Gastrocnemius medialis (tissue), 4 donors: ENCODE data around the gene CDK14. TPM values are rescaled to one million over a fixed set of nuclear protein-coding genes. Genes with fewer than 3 reads are reported as not detected.

ENCODE experiments used
- ATAC-seq, 2 donors: fragments of 150-250 bp; one replicate each; pipeline ENCODE4 v1.9.1; 2016
- DNase-seq, 2 donors: peaks; one replicate each; pipeline ENCODE4 v3.0.0-alpha.2; 2019
- H3K27ac ChIP-seq, 4 donors: fragments of 200-600 bp; sonication (generic); 1 replicate in 1 of 4; 2 replicates in 3 of 4; pipeline ENCODE4 v1.5.1; 2016 to 2018; ENCODE audit warnings: mild to moderate bottlenecking in 2 of 4, moderate library complexity in 1 of 4
- H3K27me3 ChIP-seq, 3 donors: fragments of 200-600 bp; sonication (generic) in 2 of 3; 1 replicate in 1 of 3; 2 replicates in 2 of 3; pipeline versions ENCODE4 v1.5.1 to v1.6.0; 2016 to 2019; ENCODE audit warnings: mild to moderate bottlenecking in 1 of 3, moderate library complexity in 1 of 3
- H3K36me3 ChIP-seq, 2 donors: fragments of 200-600 bp; sonication (generic) in 1 of 2; one replicate each; pipeline ENCODE4 v1.5.1; 2017 to 2018
- H3K4me1 ChIP-seq, 2 donors: fragments of 200-600 bp; sonication (generic) in 1 of 2; one replicate each; pipeline ENCODE4 v1.5.1; 2016 to 2017; ENCODE audit warnings: mild to moderate bottlenecking in 2 of 2
- H3K4me3 ChIP-seq, 4 donors: fragments of 200-600 bp; sonication (generic) in 3 of 4; 1 replicate in 1 of 4; 2 replicates in 3 of 4; pipeline ENCODE4 v1.5.1; 2016 to 2019; ENCODE audit warnings: mild to moderate bottlenecking in 2 of 4
- H3K9me3 ChIP-seq, 3 donors: fragments of 200-600 bp; sonication (generic) in 2 of 3; 1 replicate in 1 of 3; 2 replicates in 2 of 3; pipeline ENCODE4 v1.5.1; 2016 to 2019
- POLR2A ChIP-seq, 2 donors: fragments of 450-650 bp; IDR thresholded peaks; one replicate each; pipeline ENCODE4 v1.6.1; 2017; ENCODE audit warnings: antibody characterized with exemption in 2 of 2, mild to moderate bottlenecking in 2 of 2, moderate library complexity in 2 of 2
- in situ Hi-C, 4 donors: fragments of 200-750 bp; cut with MboI; loops; one replicate each; pipeline versions ENCODE4 v1.15.0 to v1.8.0; 2017; ENCODE audit warnings: low sequenced_read_pairs in 4 of 4
- intact Hi-C: fragments of 100-400 bp; cut with DNase I; formaldehyde crosslinking; loops from one replicate; pipeline ENCODE4 v1.15.1; 2023; ENCODE audit warnings: low total_unique reads
- total RNA-seq, 4 donors: library from RNA; depleted of rRNA; stranded (reverse); fragments of >200 nt; gene quantifications; one replicate each; pipeline versions ENCODE4 v1.1.0 to v1.2.3, GENCODE V29; 2016
- TF ChIP-seq, protein P1 (sequence below), 5 experiments: fragments of 450-650 bp in 3 of 5; fragments of 200-600 bp in 2 of 5; sonication (generic) in 2 of 5; IDR thresholded peaks in 4 of 5; conservative IDR thresholded peaks in 1 of 5; 1 replicate in 4 of 5; 2 replicates in 1 of 5; pipeline ENCODE4 v1.5.1; 2016 to 2019; ENCODE audit warnings: antibody characterized with exemption in 5 of 5, mild to moderate bottlenecking in 3 of 5, moderate library complexity in 3 of 5

Gene CDK14
- total RNA-seq, 4 donors from 2014 or later = 3.9 to 8.6 (median 7.3) TPM

DNA sequence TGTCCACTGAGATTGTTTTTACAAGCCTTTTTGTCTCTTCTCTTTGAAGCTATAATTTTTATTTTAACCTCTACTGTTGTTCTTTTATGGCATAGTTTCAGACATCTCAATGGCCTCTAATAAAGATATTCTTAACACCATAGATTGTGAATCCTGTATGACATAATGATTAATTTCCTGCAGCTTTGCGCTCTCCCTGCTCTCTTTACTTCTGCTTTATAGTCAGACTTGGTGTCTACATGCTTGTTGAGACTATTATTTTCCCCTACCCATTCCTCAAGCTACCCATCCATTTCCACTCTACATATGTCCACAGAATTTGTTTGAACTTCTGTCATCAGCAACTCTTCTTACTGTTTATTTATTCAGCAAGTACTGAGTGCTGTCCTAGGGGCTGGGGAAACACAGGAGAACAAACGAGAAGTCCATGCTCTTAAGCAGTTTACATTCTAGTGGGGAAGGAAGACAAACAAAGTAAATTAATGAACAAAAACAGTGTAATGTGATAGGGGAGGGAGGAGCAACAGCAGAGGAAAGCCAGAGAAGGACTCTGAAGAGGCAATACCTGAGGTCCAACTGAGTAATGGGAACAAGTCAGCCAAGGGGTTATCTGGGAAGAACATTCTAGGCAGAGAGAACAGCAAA, 110.1 kb downstream of the CDK14 start:
- Histone ChIP-seq H3K9me3 (no peaks in the 10 kb centered on the region), H3K36me3 (no peaks in the 10 kb centered on the region), H3K4me1 (peaks cover 4 to 15% of the 10 kb centered on the region in 2 donors), H3K27me3 (no peaks in the 10 kb centered on the region), H3K4me3 (no peak overlapping the region), H3K27ac (no peak overlapping the region)
- TF ChIP-seq, protein P1, sequence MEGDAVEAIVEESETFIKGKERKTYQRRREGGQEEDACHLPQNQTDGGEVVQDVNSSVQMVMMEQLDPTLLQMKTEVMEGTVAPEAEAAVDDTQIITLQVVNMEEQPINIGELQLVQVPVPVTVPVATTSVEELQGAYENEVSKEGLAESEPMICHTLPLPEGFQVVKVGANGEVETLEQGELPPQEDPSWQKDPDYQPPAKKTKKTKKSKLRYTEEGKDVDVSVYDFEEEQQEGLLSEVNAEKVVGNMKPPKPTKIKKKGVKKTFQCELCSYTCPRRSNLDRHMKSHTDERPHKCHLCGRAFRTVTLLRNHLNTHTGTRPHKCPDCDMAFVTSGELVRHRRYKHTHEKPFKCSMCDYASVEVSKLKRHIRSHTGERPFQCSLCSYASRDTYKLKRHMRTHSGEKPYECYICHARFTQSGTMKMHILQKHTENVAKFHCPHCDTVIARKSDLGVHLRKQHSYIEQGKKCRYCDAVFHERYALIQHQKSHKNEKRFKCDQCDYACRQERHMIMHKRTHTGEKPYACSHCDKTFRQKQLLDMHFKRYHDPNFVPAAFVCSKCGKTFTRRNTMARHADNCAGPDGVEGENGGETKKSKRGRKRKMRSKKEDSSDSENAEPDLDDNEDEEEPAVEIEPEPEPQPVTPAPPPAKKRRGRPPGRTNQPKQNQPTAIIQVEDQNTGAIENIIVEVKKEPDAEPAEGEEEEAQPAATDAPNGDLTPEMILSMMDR (IDR thresholded peaks at IDR 0.05 in 4 of 5, conservative IDR thresholded peaks at IDR 0.05 in 1 of 5) = no peak
- intact Hi-C loops = no loop called here
- DNase-seq (no peak), ATAC-seq (no peak)
- in situ Hi-C loops = no loop called here

DNA sequence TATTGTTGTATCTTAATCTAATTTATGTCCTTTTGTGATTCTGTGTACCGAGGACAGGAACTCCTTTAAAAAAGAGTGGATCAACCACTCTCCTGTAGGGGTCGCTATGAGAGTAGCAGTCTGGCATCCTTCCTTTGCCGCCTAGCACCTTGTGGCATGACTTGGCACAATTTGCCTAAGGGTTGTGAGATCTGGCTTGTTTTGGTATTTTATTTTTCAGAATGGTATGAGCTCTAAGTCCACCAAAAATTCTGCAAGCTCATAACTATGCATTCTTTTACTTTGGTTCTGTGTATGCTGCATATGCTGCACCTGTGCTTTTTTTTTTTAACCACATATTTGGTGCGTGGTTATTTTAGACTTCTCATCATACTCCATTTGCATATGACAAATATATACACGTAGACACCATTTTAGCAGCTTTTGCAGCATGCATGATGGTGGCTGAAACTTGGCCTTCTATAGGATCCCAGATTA, 112.8 kb downstream of the CDK14 start:
- H3K4me3 ChIP-seq = no peak overlapping the region
- no peak overlapping the region for H3K27ac ChIP-seq
- intact Hi-C loops = no loop called here
- no peaks in the 10 kb centered on the region for H3K36me3 ChIP-seq
- in situ Hi-C loops = no loop called here
- H3K4me1 ChIP-seq = peaks cover 0 to 15% of the 10 kb centered on the region in 2 donors
- no peaks in the 10 kb centered on the region for H3K27me3 ChIP-seq
- no peak for ATAC-seq
- no peaks in the 10 kb centered on the region for H3K9me3 ChIP-seq
- no peak for TF ChIP-seq POLR2A (IDR thresholded peaks at IDR 0.05)
- DNase-seq = no peak

DNA sequence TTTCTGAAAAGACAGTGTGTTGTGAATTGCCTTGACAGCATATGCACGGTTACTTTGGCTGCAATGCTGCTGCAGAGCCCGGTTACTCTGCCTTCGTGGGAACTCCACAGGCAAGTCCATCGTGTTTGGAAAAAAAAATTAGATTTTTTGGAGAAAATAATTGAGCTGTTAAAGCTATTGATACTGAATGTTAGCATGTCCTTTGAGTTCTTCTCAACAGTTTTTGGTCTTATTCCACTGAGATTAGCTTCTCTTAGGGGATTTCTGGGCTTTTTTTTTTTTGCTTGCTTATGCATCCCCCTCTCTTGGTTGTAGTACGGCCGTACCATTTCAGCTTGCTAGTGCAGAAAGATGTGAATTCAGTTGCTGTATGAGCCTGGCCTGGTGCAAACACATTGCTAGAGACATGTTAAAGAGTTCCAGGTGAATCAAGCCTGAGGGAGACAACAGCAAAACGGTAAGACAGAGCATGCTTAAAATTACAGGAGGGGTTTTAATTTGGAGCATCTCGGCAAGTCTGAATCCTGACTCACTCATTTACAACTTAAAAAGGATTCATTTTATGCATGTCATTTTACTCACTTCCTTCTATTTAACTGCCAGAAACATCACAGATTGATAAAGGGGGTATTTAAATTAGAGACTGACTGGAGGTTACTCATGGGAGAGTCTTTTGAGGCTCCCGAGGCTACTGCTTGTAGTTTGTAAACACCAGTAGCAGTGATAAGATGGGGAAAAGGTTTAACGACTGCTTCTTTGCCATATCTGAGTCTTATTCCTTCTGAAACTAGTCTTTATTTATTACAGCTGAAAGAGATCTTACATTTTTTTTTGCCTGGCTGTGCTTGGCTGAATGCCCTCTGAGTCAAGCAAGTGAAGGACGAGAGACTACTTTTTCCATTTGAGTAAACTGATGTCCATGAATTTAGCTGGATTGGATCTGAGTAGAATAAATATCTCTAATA, 113.7 kb downstream of the CDK14 start:
- Histone ChIP-seq H3K4me1 (peaks cover 0 to 15% of the 10 kb centered on the region in 2 donors), H3K27me3 (no peaks in the 10 kb centered on the region), H3K4me3 (no peak overlapping the region), H3K36me3 (no peaks in the 10 kb centered on the region), H3K27ac (no peak overlapping the region), H3K9me3 (no peaks in the 10 kb centered on the region)
- in situ Hi-C loops (no loop called here), intact Hi-C loops (loop anchor here (10.0 kb wide), 1 partner anchor 325 kb away; no protein-coding TSS in a partner anchor)
- DNase-seq = no peak
- no peak for TF ChIP-seq POLR2A (IDR thresholded peaks at IDR 0.05)
- TF ChIP-seq, protein P1 (IDR thresholded peaks at IDR 0.05 in 4 of 5, conservative IDR thresholded peaks at IDR 0.05 in 1 of 5) = no peak
- ATAC-seq = no peak

DNA sequence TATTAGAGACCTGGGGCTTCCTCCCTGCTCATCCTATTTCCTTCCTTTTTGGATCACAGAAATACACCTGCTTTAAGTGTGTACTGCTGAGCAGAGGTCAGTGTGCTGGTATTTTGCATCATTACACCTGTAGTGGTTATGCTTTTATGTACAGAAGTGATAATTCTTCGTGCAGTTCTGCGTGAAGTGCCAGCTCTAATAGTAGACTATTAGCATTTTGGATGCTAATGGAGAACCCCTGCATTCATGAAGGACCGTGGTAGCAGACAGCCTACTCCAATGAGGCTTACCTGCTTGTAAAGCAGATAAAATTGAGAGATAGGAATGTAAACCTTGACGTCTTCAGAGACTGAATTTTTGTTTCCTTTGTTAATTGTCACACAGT, 114.3 kb downstream of the CDK14 start:
- ATAC-seq (no peak), DNase-seq (no peak)
- no peak for TF ChIP-seq POLR2A (IDR thresholded peaks at IDR 0.05)
- TF ChIP-seq, protein P1 (IDR thresholded peaks at IDR 0.05 in 4 of 5, conservative IDR thresholded peaks at IDR 0.05 in 1 of 5) = no peak
- Histone ChIP-seq H3K27ac (no peak overlapping the region), H3K36me3 (no peaks in the 10 kb centered on the region), H3K9me3 (no peaks in the 10 kb centered on the region), H3K27me3 (no peaks in the 10 kb centered on the region), H3K4me3 (no peak overlapping the region), H3K4me1 (peaks cover 0 to 18% of the 10 kb centered on the region in 2 donors)
- intact Hi-C loops (loop anchor here (10.0 kb wide), 1 partner anchor 324 kb away; no protein-coding TSS in a partner anchor), in situ Hi-C loops (no loop called here)

DNA sequence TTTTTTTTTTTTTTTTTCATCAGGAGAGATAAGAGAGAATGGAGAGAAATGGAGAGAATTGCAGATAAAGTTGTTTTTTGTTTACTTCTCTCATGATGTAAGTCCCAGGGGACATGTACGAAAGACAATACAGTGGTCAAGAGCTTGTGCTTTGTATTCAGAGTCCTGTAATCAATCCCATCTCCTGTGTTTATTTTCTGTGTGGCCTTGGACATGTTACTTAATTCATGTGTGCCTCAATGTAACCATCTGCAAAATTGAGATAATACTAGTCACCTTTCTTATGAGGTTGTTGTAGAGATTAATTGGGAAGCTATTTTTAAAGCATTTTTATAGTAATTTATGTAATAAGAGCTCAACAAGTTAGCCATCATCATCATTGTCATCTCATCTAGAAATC, 117.5 kb downstream of the CDK14 start:
- Histone ChIP-seq H3K9me3 (no peaks in the 10 kb centered on the region), H3K4me1 (peaks cover 3 to 18% of the 10 kb centered on the region in 2 donors), H3K27me3 (no peaks in the 10 kb centered on the region), H3K36me3 (no peaks in the 10 kb centered on the region), H3K4me3 (no peak overlapping the region), H3K27ac (no peak overlapping the region)
- no peak for DNase-seq
- no peak for ATAC-seq
- in situ Hi-C loops (no loop called here), intact Hi-C loops (loop anchor here (10.0 kb wide), 1 partner anchor 321 kb away; no protein-coding TSS in a partner anchor)
- TF ChIP-seq, protein P1 (IDR thresholded peaks at IDR 0.05 in 4 of 5, conservative IDR thresholded peaks at IDR 0.05 in 1 of 5) = no peak
- TF ChIP-seq POLR2A (IDR thresholded peaks at IDR 0.05) = no peak
